CD4-positive, alpha-beta T cell (primary cell): ENCODE measurements around the gene DDX28. TPM values are rescaled to one million over a fixed set of nuclear protein-coding genes. Genes with fewer than 3 reads are reported as not detected.

ENCODE experiments used
- ATAC-seq: fragments of 200-7000 bp; cut with Tn5 transposase; one replicate; pipeline ENCODE4 v1.10.0; 2022; ENCODE audit warnings: mild to moderate bottlenecking; ENCODE audit not compliant: poor library complexity
- CTCF ChIA-PET: fragments of 350-600 bp; sonication (Branson Sonifier 250); formaldehyde crosslinking; loops from one replicate; lab custom pipeline; 2021; ENCODE audit warnings: antibody characterized with exemption, inconsistent platforms; lab: Charles Lee
- POLR2A ChIA-PET: fragments of 350-600 bp; sonication (Branson Sonifier 250); formaldehyde crosslinking; loops from one replicate; lab custom pipeline; 2021; ENCODE audit warnings: antibody characterized with exemption, inconsistent platforms; lab: Charles Lee
- DNase-seq, 14 experiments: peaks; one replicate each; pipeline ENCODE4 v3.0.0-alpha.2; 2013 to 2020; ENCODE audit warnings: mixed read lengths in 2 of 14
- H3K27ac ChIP-seq, 2 donors: one replicate each; pipeline versions ENCODE4 v1.5.1 to v1.7.0; 2013; ENCODE audit warnings: low read length in 2 of 2, low read depth in 1 of 2, mild to moderate bottlenecking in 1 of 2
- H3K27me3 ChIP-seq, 2 experiments: 1 replicate in 1 of 2; 2 replicates in 1 of 2; pipeline versions ENCODE4 v1.6.1 to v1.7.0; 2013; ENCODE audit warnings: low read length in 2 of 2, control low read depth in 1 of 2, mild to moderate bottlenecking in 1 of 2, moderate library complexity in 1 of 2; ENCODE audit not compliant: insufficient read depth in 2 of 2, control insufficient read depth in 1 of 2
- H3K36me3 ChIP-seq: one replicate; pipeline ENCODE4 v1.6.1; 2013; ENCODE audit warnings: low read length, control low read depth; ENCODE audit not compliant: insufficient read depth
- H3K4me1 ChIP-seq: one replicate; pipeline ENCODE4 v1.6.1; 2013; ENCODE audit warnings: low read length, control low read depth; ENCODE audit not compliant: insufficient read depth
- H3K4me3 ChIP-seq: one replicate; pipeline ENCODE4 v1.5.1; 2013; ENCODE audit warnings: mild to moderate bottlenecking, low read length, moderate library complexity
- H3K9me3 ChIP-seq, 2 experiments: 1 replicate in 1 of 2; 2 replicates in 1 of 2; pipeline versions ENCODE4 v1.6.1 to v1.7.0; 2013; ENCODE audit warnings: low read length in 2 of 2, mild to moderate bottlenecking in 2 of 2, control low read depth in 1 of 2, moderate library complexity in 1 of 2; ENCODE audit not compliant: control insufficient read depth in 1 of 2, insufficient read depth in 1 of 2
- H3K27ac Mint-ChIP-seq: one replicate; pipeline ENCODE4 v1.8.0; 2020; ENCODE audit warnings: mixed read lengths
- H3K27me3 Mint-ChIP-seq: one replicate; pipeline ENCODE4 v1.8.0; 2021; ENCODE audit warnings: mixed read lengths
- H3K36me3 Mint-ChIP-seq: one replicate; pipeline ENCODE4 v1.8.0; 2021; ENCODE audit warnings: low read depth, mixed read lengths
- H3K4me1 Mint-ChIP-seq: one replicate; pipeline ENCODE4 v1.8.0; 2021; ENCODE audit warnings: low read depth, mixed read lengths
- H3K4me3 Mint-ChIP-seq: one replicate; pipeline ENCODE4 v1.8.0; 2020; ENCODE audit warnings: mild to moderate bottlenecking, mixed read lengths
- H3K9me3 Mint-ChIP-seq: one replicate; pipeline ENCODE4 v1.8.0; 2020; ENCODE audit warnings: mixed read lengths
- intact Hi-C, 2 experiments: fragments of 100-400 bp; cut with DNase I in 1 of 2; cut with micrococcal nuclease in 1 of 2; formaldehyde crosslinking; loops; one replicate each; pipeline versions ENCODE4 v1.15.1 to v1.9.0; 2023 to 2025; cut with DNase I, micrococcal nuclease
- total RNA-seq, 174 experiments: library from RNA in 2 of 174; stranded (reverse) in 2 of 174; gene quantifications; one replicate each; pipeline ENCODE4 v1.2.3 and lab custom pipeline; 2021 to 2026
- TF ChIP-seq, protein P1 (sequence below): fragments of 200-600 bp; IDR thresholded peaks from one replicate; pipeline ENCODE4 v1.8.0; 2022; ENCODE audit warnings: antibody characterized with exemption, mild to moderate bottlenecking

The DDX28 gene
- total RNA-seq, 2 experiments from 2014 or later = 18.9 to 19.4 TPM

DNA sequence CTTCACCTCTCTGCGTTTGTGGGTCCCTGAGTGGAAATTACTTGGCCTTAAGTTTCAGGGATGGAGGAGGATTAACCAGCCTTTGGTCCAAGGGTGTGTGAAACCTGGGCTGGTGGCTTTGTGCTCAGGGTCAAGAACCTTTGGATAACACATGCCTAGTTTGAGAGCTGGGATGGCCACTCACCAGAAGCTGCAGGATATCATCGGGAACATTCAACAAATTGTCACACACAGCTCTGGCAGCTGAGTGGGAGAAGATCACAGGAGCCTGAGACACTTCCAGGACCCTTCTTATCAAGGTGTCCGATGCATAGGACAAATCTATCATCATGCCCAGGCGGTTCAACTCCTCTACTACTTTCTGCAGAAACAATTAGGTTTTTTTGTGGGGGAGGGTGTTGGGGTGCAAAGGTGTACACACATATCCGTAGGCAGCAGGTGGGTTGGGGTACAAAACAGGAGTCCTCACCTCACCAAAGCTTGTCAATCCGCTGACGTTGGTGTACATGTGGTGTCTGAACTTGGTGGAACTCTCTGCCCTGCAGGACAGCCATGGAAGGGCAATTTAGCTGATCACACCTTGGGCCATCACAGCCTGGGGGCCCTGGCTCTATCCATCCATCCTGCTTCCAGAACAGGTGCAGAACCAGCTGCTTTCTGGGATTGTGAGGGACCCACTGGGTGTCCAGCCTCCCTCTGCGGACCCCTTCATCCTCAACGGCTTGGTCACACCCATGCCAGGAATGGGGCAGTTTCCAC, 45.4 kb downstream of the DDX28 start:
- TF ChIP-seq, protein P1, sequence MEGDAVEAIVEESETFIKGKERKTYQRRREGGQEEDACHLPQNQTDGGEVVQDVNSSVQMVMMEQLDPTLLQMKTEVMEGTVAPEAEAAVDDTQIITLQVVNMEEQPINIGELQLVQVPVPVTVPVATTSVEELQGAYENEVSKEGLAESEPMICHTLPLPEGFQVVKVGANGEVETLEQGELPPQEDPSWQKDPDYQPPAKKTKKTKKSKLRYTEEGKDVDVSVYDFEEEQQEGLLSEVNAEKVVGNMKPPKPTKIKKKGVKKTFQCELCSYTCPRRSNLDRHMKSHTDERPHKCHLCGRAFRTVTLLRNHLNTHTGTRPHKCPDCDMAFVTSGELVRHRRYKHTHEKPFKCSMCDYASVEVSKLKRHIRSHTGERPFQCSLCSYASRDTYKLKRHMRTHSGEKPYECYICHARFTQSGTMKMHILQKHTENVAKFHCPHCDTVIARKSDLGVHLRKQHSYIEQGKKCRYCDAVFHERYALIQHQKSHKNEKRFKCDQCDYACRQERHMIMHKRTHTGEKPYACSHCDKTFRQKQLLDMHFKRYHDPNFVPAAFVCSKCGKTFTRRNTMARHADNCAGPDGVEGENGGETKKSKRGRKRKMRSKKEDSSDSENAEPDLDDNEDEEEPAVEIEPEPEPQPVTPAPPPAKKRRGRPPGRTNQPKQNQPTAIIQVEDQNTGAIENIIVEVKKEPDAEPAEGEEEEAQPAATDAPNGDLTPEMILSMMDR = no peak
- Mint-ChIP-seq H3K36me3 (no peaks in the 10 kb centered on the region), H3K4me3 (no peak overlapping the region), H3K9me3 (no peaks in the 10 kb centered on the region), H3K4me1 (peaks cover 1% of the 10 kb centered on the region), H3K27ac (no peak overlapping the region), H3K27me3 (no peaks in the 10 kb centered on the region)
- H3K9me3 ChIP-seq = no peaks in the 10 kb centered on the region
- no peaks in the 10 kb centered on the region for H3K36me3 ChIP-seq
- no peaks in the 10 kb centered on the region for H3K27me3 ChIP-seq
- intact Hi-C loops = no loop called here
- no peaks in the 10 kb centered on the region for H3K4me1 ChIP-seq
- ChIA-PET CTCF (no interaction called here), POLR2A (no interaction called here)
- H3K27ac ChIP-seq = no peak overlapping the region
- H3K4me3 ChIP-seq = no peak overlapping the region
- ATAC-seq = no peak
- peak in 1 of 14 experiments; percentile 3 for DNase-seq

- H3K27ac ChIP-seq = no peak overlapping the region
- H3K36me3 Mint-ChIP-seq = no peaks in the 10 kb centered on the region
- TF ChIP-seq, protein P1 = no peak
- H3K4me1 ChIP-seq = no peaks in the 10 kb centered on the region
- POLR2A ChIA-PET = no interaction called here
- H3K4me3 Mint-ChIP-seq = no peak overlapping the region
- H3K36me3 ChIP-seq = no peaks in the 10 kb centered on the region
- no peak overlapping the region for H3K4me3 ChIP-seq
- no peaks in the 10 kb centered on the region for H3K27me3 Mint-ChIP-seq
- intact Hi-C loops = no loop called here
- H3K27me3 ChIP-seq = no peaks in the 10 kb centered on the region
- no peaks in the 10 kb centered on the region for H3K9me3 Mint-ChIP-seq
- H3K4me1 Mint-ChIP-seq = no peaks in the 10 kb centered on the region
- no peak for DNase-seq
- CTCF ChIA-PET = no interaction called here
- no peaks in the 10 kb centered on the region for H3K9me3 ChIP-seq
- no peak overlapping the region for H3K27ac Mint-ChIP-seq
- ATAC-seq = no peak
Measured at GRCh38 chr16:67977005-67977404, 46.0 kb downstream of the DDX28 start.

DNA sequence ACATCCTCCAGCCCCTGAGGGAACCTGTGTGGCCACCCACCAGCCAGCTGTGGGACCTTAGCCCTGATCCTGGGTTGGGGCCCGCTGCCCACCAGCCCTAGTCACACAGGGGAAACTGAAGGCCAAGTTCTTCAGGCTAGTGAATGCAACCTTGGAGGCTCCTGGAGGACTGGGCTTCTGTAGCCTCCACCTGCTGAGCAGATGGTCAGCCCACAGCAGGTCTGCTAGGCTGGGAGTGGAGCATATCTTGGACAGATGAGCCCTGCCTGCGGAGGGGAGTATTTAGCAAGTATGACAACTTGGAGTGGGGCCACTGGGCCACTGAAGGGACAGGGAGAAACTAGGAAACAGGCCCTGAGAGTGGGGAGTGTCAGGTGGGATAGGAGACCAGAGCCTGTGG, 46.8 kb downstream of the DDX28 start:
- intact Hi-C loops = no loop called here
- ATAC-seq = no peak
- no peaks in the 10 kb centered on the region for H3K27me3 Mint-ChIP-seq
- no peak overlapping the region for H3K27ac Mint-ChIP-seq
- no peak for DNase-seq
- H3K4me1 Mint-ChIP-seq = no peaks in the 10 kb centered on the region
- Histone ChIP-seq H3K4me1 (no peaks in the 10 kb centered on the region), H3K27ac (no peak overlapping the region), H3K36me3 (no peaks in the 10 kb centered on the region), H3K27me3 (no peaks in the 10 kb centered on the region), H3K9me3 (no peaks in the 10 kb centered on the region), H3K4me3 (no peak overlapping the region)
- no peaks in the 10 kb centered on the region for H3K9me3 Mint-ChIP-seq
- H3K4me3 Mint-ChIP-seq = no peak overlapping the region
- ChIA-PET CTCF (no interaction called here), POLR2A (interaction anchor here (0.6 kb wide), 1 partner anchor 10 kb away, joined by 4 read pairs; no protein-coding TSS in a partner anchor)
- no peaks in the 10 kb centered on the region for H3K36me3 Mint-ChIP-seq
- TF ChIP-seq, protein P1 = no peak
